K562 (cell line): Measurements from ENCODE around the gene PTPRT. TPM values are rescaled to one million over a fixed set of nuclear protein-coding genes. Genes with fewer than 3 reads are reported as not detected.

Experiments used
- ATAC-seq: fragments of 200-7000 bp; cut with Tn5 transposase; 3 replicates; pipeline ENCODE4 v1.9.1; 2020; ENCODE audit warnings: moderate library complexity
- BruUV-seq: library from RNA; stranded (reverse); fragments of 400-500 nt; replicated peaks from 2 replicates; lab custom pipeline; 2021; lab: Mats Ljungman, UMichigan
- CTCF ChIA-PET: fragments of 300-600 bp; formaldehyde crosslinking; extraction: SDS; loops from one replicate; lab custom pipeline; 2021; ENCODE audit warnings: low intra/inter-chr PET ratio; lab: Yijun Ruan, JAX
- POLR2A ChIA-PET: fragments of 300-600, 350-650 bp; sonication (Branson Sonifier 250); formaldehyde crosslinking; extraction: SDS; loops from one replicate; lab custom pipeline; 2021; ENCODE audit warnings: antibody characterized with exemption, inconsistent platforms; lab: Yijun Ruan, JAX
- DNase-seq, 4 experiments: peaks; one replicate each; pipeline versions ENCODE4 v3.0.0 to v3.0.0-alpha.2; 2011 to 2018; ENCODE audit warnings: low spot score in 3 of 4, mixed read lengths in 3 of 4; ENCODE audit errors: extremely low read depth in 1 of 4
- FAIRE-seq: peaks from 2 replicates; lab custom pipeline; 2011; peaks lifted over from hg19 to GRCh38; lab: Jason Lieb, UNC
- H2AFZ ChIP-seq: 2 replicates; pipeline ENCODE4 v1.6.0; 2011; ENCODE audit warnings: low read depth, low read length, control low read depth, inconsistent platforms
- H3K27ac ChIP-seq: fragments of 200-600 bp; 3 replicates; pipeline ENCODE4 v1.8.0; 2011; ENCODE audit warnings: low read depth, mild to moderate bottlenecking, control low read depth, inconsistent platforms, low read length, moderate library complexity, mixed read lengths; ENCODE audit errors: extremely low read depth
- H3K27me3 ChIP-seq, 2 experiments: fragments of 300-600 bp in 1 of 2; 2 replicates in 1 of 2; 3 replicates in 1 of 2; pipeline versions ENCODE4 v1.6.0 to v1.8.0; 2011; ENCODE audit warnings: inconsistent platforms in 2 of 2, low read length in 2 of 2, mild to moderate bottlenecking in 1 of 2, mixed read lengths in 1 of 2, moderate library complexity in 1 of 2; ENCODE audit not compliant: control insufficient read depth in 2 of 2, insufficient read depth in 2 of 2
- H3K36me3 ChIP-seq: fragments of 300-600 bp; 3 replicates; pipeline ENCODE4 v1.8.0; 2011; ENCODE audit warnings: mild to moderate bottlenecking, low read length, inconsistent platforms; ENCODE audit not compliant: control insufficient read depth, insufficient read depth
- H3K4me1 ChIP-seq, 2 experiments: fragments of 200-600 bp in 1 of 2; replicated peaks in 1 of 2; 2 replicates in 1 of 2; 3 replicates in 1 of 2; pipeline versions ENCODE4 v1.5.1 to v1.8.0; 2011; ENCODE audit warnings: inconsistent platforms in 2 of 2, low read length in 2 of 2, mild to moderate bottlenecking in 1 of 2, mixed read lengths in 1 of 2, moderate library complexity in 1 of 2; ENCODE audit not compliant: control insufficient read depth in 2 of 2, insufficient read depth in 2 of 2
- H3K4me2 ChIP-seq: 2 replicates; pipeline ENCODE4 v1.6.1; 2011; ENCODE audit warnings: low read length, control low read depth, inconsistent platforms, mixed read lengths; ENCODE audit not compliant: insufficient read depth
- H3K4me3 ChIP-seq: fragments of 200-600 bp; sonication (generic), shearing (Covaris generic); 2 replicates; pipeline ENCODE4 v1.5.1; 2016; ENCODE audit warnings: control low read depth, inconsistent platforms
- H3K79me2 ChIP-seq: fragments of 200-600 bp; 3 replicates; pipeline ENCODE4 v1.8.0; 2011; ENCODE audit warnings: low read length, inconsistent platforms; ENCODE audit not compliant: control insufficient read depth, insufficient read depth
- H3K9ac ChIP-seq, 2 experiments: 2 replicates each; pipeline versions ENCODE4 v1.6.0 to v1.6.1; 2011; ENCODE audit warnings: low read depth in 2 of 2, low read length in 2 of 2, control low read depth in 1 of 2, inconsistent platforms in 1 of 2, mild to moderate bottlenecking in 1 of 2, mixed read lengths in 1 of 2; ENCODE audit not compliant: insufficient read depth in 1 of 2
- H3K9me1 ChIP-seq: one replicate; pipeline ENCODE4 v1.6.0; 2011; ENCODE audit warnings: inconsistent platforms, mild to moderate bottlenecking, low read length, moderate library complexity; ENCODE audit not compliant: control insufficient read depth, insufficient read depth
- H3K9me3 ChIP-seq: replicated peaks from 2 replicates; pipeline ENCODE4 v1.5.1; 2011; ENCODE audit warnings: low read depth, low read length, inconsistent platforms; ENCODE audit not compliant: control insufficient read depth, insufficient read depth
- H4K20me1 ChIP-seq: replicated peaks from 2 replicates; pipeline ENCODE4 v1.6.1; 2011; ENCODE audit warnings: low read length, inconsistent platforms, mixed read lengths; ENCODE audit not compliant: control insufficient read depth, insufficient read depth
- BCL6 ChIP-seq: fragments of 250-450 bp; sonication (Bioruptor Pico); IDR thresholded peaks from 2 replicates; pipeline ENCODE4 v1.4.0; 2020
- CBX1 ChIP-seq: sonication (generic); IDR thresholded peaks from 2 replicates; pipeline ENCODE4 v1.6.1; 2016; ENCODE audit warnings: antibody characterized with exemption, low read depth, mild to moderate bottlenecking
- ETV5 ChIP-seq: sonication (generic); formaldehyde crosslinking; IDR thresholded peaks from 2 replicates; pipeline ENCODE4 v1.4.0; 2020; ENCODE audit warnings: low read depth, mild to moderate bottlenecking, missing genetic modification reagents
- EWSR1 ChIP-seq: fragments of 450-650 bp; IDR thresholded peaks from 2 replicates; pipeline ENCODE4 v1.6.1; 2018; ENCODE audit warnings: borderline replicate concordance, mild to moderate bottlenecking, low read depth, moderate library complexity; ENCODE audit not compliant: partially characterized antibody
- HLTF ChIP-seq: fragments of 450-650 bp; IDR thresholded peaks from 2 replicates; pipeline ENCODE4 v1.6.1; 2016
- MITF ChIP-seq: IDR thresholded peaks from 2 replicates; pipeline ENCODE4 v1.6.1; 2014; ENCODE audit warnings: antibody characterized with exemption
- NFIX ChIP-seq: fragments of 250-450 bp; sonication (Bioruptor Pico); IDR thresholded peaks from 2 replicates; pipeline ENCODE4 v1.4.0; 2020; ENCODE audit warnings: low read depth, mild to moderate bottlenecking, moderate library complexity
- NFXL1 ChIP-seq: fragments of 450-650 bp; formaldehyde crosslinking; IDR thresholded peaks from 2 replicates; pipeline ENCODE4 v1.4.0; 2021; ENCODE audit warnings: mild to moderate bottlenecking
- SETDB1 ChIP-seq: IDR thresholded peaks from one replicate; pipeline ENCODE4 v1.6.1; 2012; ENCODE audit warnings: low read length, control low read depth, inconsistent platforms
- SNAPC5 ChIP-seq: fragments of 250-450 bp; sonication (Bioruptor Pico); IDR thresholded peaks from 2 replicates; pipeline ENCODE4 v1.8.0; 2021; ENCODE audit warnings: moderate library complexity, mild to moderate bottlenecking, inconsistent platforms
- ZBTB12 ChIP-seq: fragments of 250-450 bp; sonication (Bioruptor Pico); IDR thresholded peaks from 2 replicates; pipeline ENCODE4 v1.4.0; 2020
- ZBTB9 ChIP-seq: fragments of 450-650 bp; formaldehyde crosslinking; IDR thresholded peaks from 2 replicates; pipeline ENCODE4 v1.4.0; 2020; ENCODE audit warnings: mild to moderate bottlenecking, moderate library complexity
- WGBS: fragments of 100-300 bp; shearing (Covaris generic); methylation state at CpG from one replicate; pipeline ENCODE4 v1.1.6; 2016; ENCODE audit warnings: low coverage, mixed read lengths; ENCODE audit not compliant: insufficient coverage; ENCODE audit errors: missing lambda C conversion rate; 5-methylcytosine and 5-hydroxymethylcytosine counted together
- in situ Hi-C: fragments of 300-500 bp; cut with MboI; formaldehyde crosslinking; loops from 4 replicates; pipeline ENCODE4 v1.15.0; 2018; ENCODE audit warnings: inconsistent platforms, mixed read lengths
- intact Hi-C: fragments of 100-400 bp; cut with micrococcal nuclease; formaldehyde crosslinking; loops from 2 replicates; pipeline ENCODE4 v1.14.2; 2022
- polyA plus RNA-seq, 8 experiments: library from polyadenylated mRNA; depleted of rRNA in 4 of 8; stranded (reverse) in 5 of 8; unstranded in 3 of 8; fragments of >200 nt; fragmentation: Nextera tagmentation in 2 of 8; fragmentation: Illumina TruSeq in 1 of 8; extraction: Ambion mirVana in 2 of 8; extraction: Trizol in 1 of 8; gene quantifications; 2 replicates each; pipeline versions ENCODE4 v1.2.1 to v1.2.3, GENCODE V29; 2011 to 2014; ENCODE audit warnings: inconsistent platforms in 1 of 8, missing spikeins in 1 of 8
- total RNA-seq, 7 experiments: library from RNA; depleted of rRNA in 6 of 7; stranded (reverse); fragments of >200 nt in 6 of 7; fragmentation: Illumina TruSeq in 2 of 7; extraction: Trizol in 2 of 7; gene quantifications; 2 replicates each; pipeline versions ENCODE4 v1.2.1 to v1.2.3, GENCODE V29; 2011 to 2021; ENCODE audit warnings: low replicate concordance in 1 of 7
- TF ChIP-seq, protein P1 (sequence below): sonication (generic); formaldehyde crosslinking; IDR thresholded peaks from 2 replicates; pipeline ENCODE4 v1.8.0; 2022; ENCODE audit warnings: mild to moderate bottlenecking, missing genetic modification reagents
- TF ChIP-seq, protein P2 (sequence below): fragments of 450-650 bp; formaldehyde crosslinking; IDR thresholded peaks from 2 replicates; pipeline ENCODE4 v1.4.0; 2022; ENCODE audit warnings: missing genetic modification characterization

Gene PTPRT
- total and polyA plus RNA-seq, 9 of the 15 experiments (the other 6 are each of a cell fraction or from before 2014, with no cell fraction given), result not detected

GRCh38 chr20:42361402-42361970, 828.2 kb downstream of the PTPRT start:
- Histone ChIP-seq H3K9ac (no peak overlapping the region), H3K27ac (no peak overlapping the region), H3K4me2 (no peak overlapping the region), H2AFZ (no peak overlapping the region), H4K20me1 (no peaks in the 10 kb centered on the region), H3K79me2 (no peaks in the 10 kb centered on the region), H3K27me3 (no peaks in the 10 kb centered on the region; a peak in 4 of 5 replicates), H3K9me1 (no peaks in the 10 kb centered on the region), H3K36me3 (no peaks in the 10 kb centered on the region), H3K4me3 (no peak overlapping the region), H3K4me1 (no peaks in the 10 kb centered on the region), H3K9me3 (no peaks in the 10 kb centered on the region)
- BruUV-seq, result no TSS peak
- intact Hi-C loops, result no loop called here
- FAIRE-seq (no peak), DNase-seq (no peak), ATAC-seq (no peak)
- POLR2A ChIA-PET, result no interaction called here
- 0% methylated on average over 6 of the region's 6 CpGs for WGBS
- no peak for TF ChIP-seq NFIX
- no peak for TF ChIP-seq ZBTB12 (CRISPR knock-in tag)
- no peak for TF ChIP-seq EWSR1
- no peak for TF ChIP-seq CBX1
- no peak for TF ChIP-seq BCL6 (CRISPR knock-in tag)
- no peak for TF ChIP-seq ETV5
- TF ChIP-seq MITF, result no peak
- TF ChIP-seq NFXL1 (CRISPR knock-in tag), result no peak
- TF ChIP-seq ZBTB9, result no peak
- TF ChIP-seq SETDB1, result no peak
- TF ChIP-seq, protein P1, sequence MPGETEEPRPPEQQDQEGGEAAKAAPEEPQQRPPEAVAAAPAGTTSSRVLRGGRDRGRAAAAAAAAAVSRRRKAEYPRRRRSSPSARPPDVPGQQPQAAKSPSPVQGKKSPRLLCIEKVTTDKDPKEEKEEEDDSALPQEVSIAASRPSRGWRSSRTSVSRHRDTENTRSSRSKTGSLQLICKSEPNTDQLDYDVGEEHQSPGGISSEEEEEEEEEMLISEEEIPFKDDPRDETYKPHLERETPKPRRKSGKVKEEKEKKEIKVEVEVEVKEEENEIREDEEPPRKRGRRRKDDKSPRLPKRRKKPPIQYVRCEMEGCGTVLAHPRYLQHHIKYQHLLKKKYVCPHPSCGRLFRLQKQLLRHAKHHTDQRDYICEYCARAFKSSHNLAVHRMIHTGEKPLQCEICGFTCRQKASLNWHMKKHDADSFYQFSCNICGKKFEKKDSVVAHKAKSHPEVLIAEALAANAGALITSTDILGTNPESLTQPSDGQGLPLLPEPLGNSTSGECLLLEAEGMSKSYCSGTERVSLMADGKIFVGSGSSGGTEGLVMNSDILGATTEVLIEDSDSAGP (CRISPR knock-in tag), result no peak
- TF ChIP-seq, protein P2, sequence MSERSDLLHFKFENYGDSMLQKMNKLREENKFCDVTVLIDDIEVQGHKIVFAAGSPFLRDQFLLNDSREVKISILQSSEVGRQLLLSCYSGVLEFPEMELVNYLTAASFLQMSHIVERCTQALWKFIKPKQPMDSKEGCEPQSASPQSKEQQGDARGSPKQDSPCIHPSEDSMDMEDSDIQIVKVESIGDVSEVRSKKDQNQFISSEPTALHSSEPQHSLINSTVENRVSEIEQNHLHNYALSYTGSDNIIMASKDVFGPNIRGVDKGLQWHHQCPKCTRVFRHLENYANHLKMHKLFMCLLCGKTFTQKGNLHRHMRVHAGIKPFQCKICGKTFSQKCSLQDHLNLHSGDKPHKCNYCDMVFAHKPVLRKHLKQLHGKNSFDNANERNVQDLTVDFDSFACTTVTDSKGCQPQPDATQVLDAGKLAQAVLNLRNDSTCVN (CRISPR knock-in tag), result no peak
- TF ChIP-seq SNAPC5 (CRISPR knock-in tag), result no peak
- TF ChIP-seq HLTF, result no peak
- in situ Hi-C loops, result no loop called here
- CTCF ChIA-PET, result no interaction called here
